GM23338 (cell line): ENCODE results near the gene MOB3B. TPM values are rescaled to one million over a fixed set of nuclear protein-coding genes. Genes with fewer than 3 reads are reported as not detected.

ENCODE experiments used
- CREB1 ChIP-seq: fragments of 250-450 bp; sonication (Bioruptor Pico); IDR thresholded peaks from 2 replicates; pipeline ENCODE4 v1.5.0; 2020; ENCODE audit warnings: low read depth, mild to moderate bottlenecking, moderate library complexity
- EZH2 ChIP-seq: fragments of 200-600 bp; sonication (generic); IDR thresholded peaks from one replicate; pipeline ENCODE4 v1.8.0; 2017; ENCODE audit warnings: antibody characterized with exemption, mild to moderate bottlenecking, low read depth; ENCODE audit not compliant: unreplicated experiment
- EZH2phosphoT487 ChIP-seq: fragments of 200-600 bp; sonication (generic); IDR thresholded peaks from one replicate; pipeline ENCODE4 v1.8.1; 2018; ENCODE audit warnings: antibody characterized with exemption; ENCODE audit not compliant: unreplicated experiment
- JUNB ChIP-seq: IDR thresholded peaks from one replicate; pipeline ENCODE4 v1.6.1; 2016; ENCODE audit warnings: antibody characterized with exemption; ENCODE audit not compliant: unreplicated experiment
- REST ChIP-seq: IDR thresholded peaks from one replicate; pipeline ENCODE4 v1.6.1; 2018; ENCODE audit warnings: antibody characterized with exemption; ENCODE audit not compliant: unreplicated experiment
- ZNF114 ChIP-seq: fragments of 250-450 bp; sonication (Bioruptor Pico); IDR thresholded peaks from 2 replicates; pipeline ENCODE4 v1.5.0; 2020; ENCODE audit warnings: mild to moderate bottlenecking, moderate library complexity
- ZNF462 ChIP-seq: fragments of 250-450 bp; sonication (Bioruptor Pico); IDR thresholded peaks from 2 replicates; pipeline ENCODE4 v1.5.0; 2020; ENCODE audit warnings: mild to moderate bottlenecking, moderate library complexity
- polyA plus RNA-seq: library from polyadenylated mRNA; unstranded; fragments of >200 nt; fragmentation: Nextera tagmentation; extraction: Ambion mirVana; gene quantifications from 2 replicates; pipeline ENCODE4 v1.2.1, GENCODE V29; 2016
- total RNA-seq: library from RNA; depleted of rRNA; stranded (reverse); fragments of >200 nt; shearing (Covaris generic); gene quantifications from 2 replicates; pipeline ENCODE4 v1.2.3, GENCODE V29; 2014

MOB3B gene
- total and polyA plus RNA-seq, 2 experiments from 2014 or later, result 7.6 to 12.1 TPM

GRCh38 chr9:27530915-27531755, 1.5 kb upstream of the MOB3B start (continued):
- TF ChIP-seq ZNF462 (CRISPR knock-in tag) (no peak), EZH2phosphoT487 (no peak), ZNF114 (CRISPR knock-in tag) (no peak), REST (no peak), JUNB (no peak), EZH2 (no peak), CREB1 (CRISPR knock-in tag) (no peak)
